Measurements from ENCODE around the gene BCAR3. TPM values are rescaled to one million over a fixed set of nuclear protein-coding genes. Genes with fewer than 3 reads are reported as not detected.
A peak's percentile ranks its signal among the peaks of the same experiment; 100 is the strongest.

BCAR3 gene
- total RNA-seq, 1 experiment from 2014 or later, result 9.3 TPM

DNA sequence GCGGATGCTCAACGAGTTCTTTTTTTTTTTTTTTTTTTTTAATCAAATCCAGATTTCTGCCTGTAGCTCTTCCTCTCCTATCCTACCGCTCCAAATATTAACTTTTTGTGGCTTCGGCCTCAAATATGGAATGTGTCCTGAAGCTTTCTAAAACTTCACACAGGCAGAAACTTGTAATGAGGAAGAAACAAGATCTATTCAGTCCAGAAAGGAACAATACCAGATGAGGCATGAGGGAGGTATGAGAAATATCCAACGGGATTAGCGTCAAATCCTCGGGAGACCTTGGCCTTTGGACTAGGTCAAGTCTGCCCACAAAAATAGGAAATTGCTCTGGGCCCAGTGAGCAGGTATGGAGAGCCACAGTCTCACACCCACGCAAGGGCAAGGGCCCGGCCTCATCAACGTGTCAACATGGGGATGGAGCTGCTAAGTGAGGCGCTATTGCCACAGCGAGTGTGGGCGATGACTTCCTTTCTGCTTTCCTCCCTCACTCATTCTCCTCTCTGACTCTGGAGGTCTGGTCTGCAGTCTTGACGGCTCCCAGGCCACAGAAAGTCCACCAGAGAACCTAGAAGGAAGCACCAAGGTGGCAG lies 66.6 kb downstream of the BCAR3 start:
- Mint-ChIP-seq H3K36me3 (ENCODE audit: insufficient read depth, unreplicated experiment) (peaks cover 4% of the 10 kb centered on the region), H3K4me3 (ENCODE audit: unreplicated experiment) (no peak overlapping the region), H3K27ac (ENCODE audit: unreplicated experiment) (peak overlapping the region; percentile 8), H3K4me1 (ENCODE audit: low read depth, unreplicated experiment) (peaks cover 35% of the 10 kb centered on the region), H3K9me3 (ENCODE audit: unreplicated experiment) (no peaks in the 10 kb centered on the region), H3K27me3 (ENCODE audit: insufficient read depth, unreplicated experiment) (no peaks in the 10 kb centered on the region)
- Histone ChIP-seq H3K36me3 (ENCODE audit: control insufficient read depth, insufficient read depth, low read length) (no peaks in the 10 kb centered on the region), H3K27me3 (replicated peaks; ENCODE audit: control insufficient read depth, insufficient read depth, low read length) (no peaks in the 10 kb centered on the region), H3K4me3 (ENCODE audit: low read depth, low read length) (no peak overlapping the region), H3K9me3 (no peaks in the 10 kb centered on the region), H3K4me1 (peaks cover 41% of the 10 kb centered on the region)
- intact Hi-C loops (cut with micrococcal nuclease; ENCODE audit: unreplicated experiment), result no loop called here
- BruUV-seq (replicated peaks), result no TSS peak
- POLR2A ChIA-PET, result no interaction called here
- CTCF ChIA-PET, result no interaction called here
- TF ChIP-seq, protein P1, sequence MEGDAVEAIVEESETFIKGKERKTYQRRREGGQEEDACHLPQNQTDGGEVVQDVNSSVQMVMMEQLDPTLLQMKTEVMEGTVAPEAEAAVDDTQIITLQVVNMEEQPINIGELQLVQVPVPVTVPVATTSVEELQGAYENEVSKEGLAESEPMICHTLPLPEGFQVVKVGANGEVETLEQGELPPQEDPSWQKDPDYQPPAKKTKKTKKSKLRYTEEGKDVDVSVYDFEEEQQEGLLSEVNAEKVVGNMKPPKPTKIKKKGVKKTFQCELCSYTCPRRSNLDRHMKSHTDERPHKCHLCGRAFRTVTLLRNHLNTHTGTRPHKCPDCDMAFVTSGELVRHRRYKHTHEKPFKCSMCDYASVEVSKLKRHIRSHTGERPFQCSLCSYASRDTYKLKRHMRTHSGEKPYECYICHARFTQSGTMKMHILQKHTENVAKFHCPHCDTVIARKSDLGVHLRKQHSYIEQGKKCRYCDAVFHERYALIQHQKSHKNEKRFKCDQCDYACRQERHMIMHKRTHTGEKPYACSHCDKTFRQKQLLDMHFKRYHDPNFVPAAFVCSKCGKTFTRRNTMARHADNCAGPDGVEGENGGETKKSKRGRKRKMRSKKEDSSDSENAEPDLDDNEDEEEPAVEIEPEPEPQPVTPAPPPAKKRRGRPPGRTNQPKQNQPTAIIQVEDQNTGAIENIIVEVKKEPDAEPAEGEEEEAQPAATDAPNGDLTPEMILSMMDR (IDR thresholded peaks at IDR 0.05; ENCODE audit: insufficient read depth in 1 of 2, low read depth in 1 of 2, low read length in 1 of 2, severe bottlenecking in 1 of 2, unreplicated experiment in 1 of 2), result no peak
- DNase-seq, result no peak

GRCh38 chr1:93614541-93614940 lies 67.1 kb downstream of the BCAR3 start:
- TF ChIP-seq, protein P1 (IDR thresholded peaks at IDR 0.05; ENCODE audit: insufficient read depth in 1 of 2, low read depth in 1 of 2, low read length in 1 of 2, severe bottlenecking in 1 of 2, unreplicated experiment in 1 of 2), result no peak
- Mint-ChIP-seq H3K36me3 (ENCODE audit: insufficient read depth, unreplicated experiment) (peaks cover 4% of the 10 kb centered on the region), H3K4me1 (ENCODE audit: low read depth, unreplicated experiment) (peaks cover 33% of the 10 kb centered on the region), H3K9me3 (ENCODE audit: unreplicated experiment) (no peaks in the 10 kb centered on the region), H3K4me3 (ENCODE audit: unreplicated experiment) (no peak overlapping the region), H3K27me3 (ENCODE audit: insufficient read depth, unreplicated experiment) (no peaks in the 10 kb centered on the region), H3K27ac (ENCODE audit: unreplicated experiment) (peak overlapping the region; percentile 8)
- Histone ChIP-seq H3K27me3 (replicated peaks; ENCODE audit: control insufficient read depth, insufficient read depth, low read length) (no peaks in the 10 kb centered on the region), H3K36me3 (ENCODE audit: control insufficient read depth, insufficient read depth, low read length) (no peaks in the 10 kb centered on the region), H3K4me1 (peaks cover 39% of the 10 kb centered on the region), H3K4me3 (ENCODE audit: low read depth, low read length) (no peak overlapping the region), H3K9me3 (no peaks in the 10 kb centered on the region)
- no peak for DNase-seq
- ChIA-PET POLR2A (no interaction called here), CTCF (interaction anchor here (0.6 kb wide), 1 partner anchor 166 kb away, joined by 4 read pairs; the partner anchor contains the start of gene FNBP1L)
- intact Hi-C loops (cut with micrococcal nuclease; ENCODE audit: unreplicated experiment), result no loop called here
- no TSS peak for BruUV-seq (replicated peaks)

DNA sequence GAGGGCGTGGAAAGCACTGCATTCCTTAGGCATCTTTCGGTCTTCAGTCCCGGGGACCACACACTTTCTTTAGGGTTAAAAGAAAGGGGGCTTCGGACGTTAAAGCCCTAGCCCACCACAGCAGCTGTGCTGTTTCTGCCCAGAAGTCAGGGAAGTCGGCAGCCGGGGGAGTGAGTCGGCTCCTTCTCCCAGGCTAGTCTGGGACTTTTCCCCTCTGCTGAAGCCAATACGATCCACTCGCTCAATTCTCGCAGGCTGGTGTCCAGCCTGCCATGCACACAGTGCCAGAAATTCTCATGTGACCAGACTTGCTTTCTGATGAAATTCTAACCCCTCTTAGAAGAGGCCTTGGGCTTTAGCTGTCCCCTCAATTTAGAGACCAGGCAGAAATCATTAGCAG lies 67.7 kb downstream of the BCAR3 start:
- peak overlapping the region; percentile 53 for H3K27ac Mint-ChIP-seq (ENCODE audit: unreplicated experiment)
- BruUV-seq (replicated peaks), result no TSS peak
- H3K9me3 ChIP-seq, result no peaks in the 10 kb centered on the region
- peaks cover 29% of the 10 kb centered on the region for H3K4me1 Mint-ChIP-seq (ENCODE audit: low read depth, unreplicated experiment)
- ChIA-PET POLR2A (interaction anchor here (0.7 kb wide), 1 partner anchor 266 kb away, joined by 3 read pairs; no protein-coding TSS in a partner anchor), CTCF (interaction anchor here (0.6 kb wide), 1 partner anchor 166 kb away, joined by 4 read pairs; the partner anchor contains the start of gene FNBP1L)
- H3K27me3 Mint-ChIP-seq (ENCODE audit: insufficient read depth, unreplicated experiment), result no peaks in the 10 kb centered on the region
- peaks cover 4% of the 10 kb centered on the region for H3K36me3 Mint-ChIP-seq (ENCODE audit: insufficient read depth, unreplicated experiment)
- H3K9me3 Mint-ChIP-seq (ENCODE audit: unreplicated experiment), result no peaks in the 10 kb centered on the region
- no peak for DNase-seq
- no peak overlapping the region for H3K4me3 Mint-ChIP-seq (ENCODE audit: unreplicated experiment)
- H3K4me3 ChIP-seq (ENCODE audit: low read depth, low read length), result no peak overlapping the region
- peaks cover 36% of the 10 kb centered on the region for H3K4me1 ChIP-seq
- TF ChIP-seq, protein P1 (IDR thresholded peaks at IDR 0.05; ENCODE audit: insufficient read depth in 1 of 2, low read depth in 1 of 2, low read length in 1 of 2, severe bottlenecking in 1 of 2, unreplicated experiment in 1 of 2), result no peak
- no peaks in the 10 kb centered on the region for H3K36me3 ChIP-seq (ENCODE audit: control insufficient read depth, insufficient read depth, low read length)
- intact Hi-C loops (cut with micrococcal nuclease; ENCODE audit: unreplicated experiment), result no loop called here
- H3K27me3 ChIP-seq (replicated peaks; ENCODE audit: control insufficient read depth, insufficient read depth, low read length), result no peaks in the 10 kb centered on the region

All from Caco-2 (cell line).